ENCODE data around the gene SP5.

The SP5 gene

DNA sequence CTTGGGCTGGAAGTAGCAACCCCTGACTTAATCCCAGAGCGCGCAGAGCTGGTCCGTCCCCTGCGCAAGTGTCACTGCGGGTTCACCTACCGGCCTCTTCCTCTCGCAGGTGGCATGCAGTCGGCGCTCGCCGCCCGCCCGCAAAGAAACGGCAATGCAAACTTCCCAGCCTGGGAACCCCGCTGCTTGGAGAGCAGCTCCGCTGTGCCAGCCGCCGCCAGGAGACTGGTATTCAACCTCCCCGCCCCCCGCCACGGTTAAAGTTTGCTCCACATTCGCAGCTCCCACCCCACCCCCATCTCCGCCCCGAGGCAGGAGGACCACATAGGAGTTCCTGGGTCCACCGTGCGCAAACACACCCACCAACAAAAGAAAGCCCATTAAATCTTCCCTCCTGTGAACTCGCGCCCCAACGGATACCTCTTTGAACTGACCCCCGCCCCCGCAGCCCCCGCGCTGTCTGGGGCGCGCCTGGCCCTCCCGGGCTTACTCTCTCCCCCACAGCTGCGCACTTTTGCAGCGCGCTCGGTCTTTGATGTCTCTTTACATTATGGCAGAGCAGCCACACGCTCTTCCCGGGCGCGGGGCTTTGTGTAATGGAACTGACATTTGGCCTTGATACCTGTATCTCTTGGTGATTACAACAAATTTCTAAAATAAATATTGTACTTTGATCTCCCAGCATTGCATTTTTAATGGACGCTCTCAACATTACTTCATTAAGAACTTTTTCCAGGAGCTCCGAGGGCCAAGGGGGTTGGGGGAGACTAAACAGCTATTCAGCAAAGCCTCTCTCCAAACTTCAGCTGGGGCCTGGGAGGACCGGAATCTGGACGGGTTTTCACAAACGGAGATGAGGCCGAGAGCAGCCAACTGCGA is 3.1 kb upstream of the SP5 start:
- DNase-seq (ENCODE audit: low read depth), result no peak
- no peaks in the 10 kb centered on the region for H3K9me3 ChIP-seq (ENCODE audit: control insufficient read depth, low read length)
- no peak overlapping the region for H3K4me3 ChIP-seq (ENCODE audit: low read length)
- no peaks in the 10 kb centered on the region for H3K36me3 ChIP-seq (ENCODE audit: control insufficient read depth, insufficient read depth, low read length, severe bottlenecking)
- no peak overlapping the region for H3K9ac ChIP-seq (ENCODE audit: low read length)
- peaks cover 35% of the 10 kb centered on the region for H3K27me3 ChIP-seq (replicated peaks; ENCODE audit: control insufficient read depth, insufficient read depth, low read length)
- no peaks in the 10 kb centered on the region for H3K4me1 ChIP-seq (ENCODE audit: control insufficient read depth, insufficient read depth, low read length)

DNA sequence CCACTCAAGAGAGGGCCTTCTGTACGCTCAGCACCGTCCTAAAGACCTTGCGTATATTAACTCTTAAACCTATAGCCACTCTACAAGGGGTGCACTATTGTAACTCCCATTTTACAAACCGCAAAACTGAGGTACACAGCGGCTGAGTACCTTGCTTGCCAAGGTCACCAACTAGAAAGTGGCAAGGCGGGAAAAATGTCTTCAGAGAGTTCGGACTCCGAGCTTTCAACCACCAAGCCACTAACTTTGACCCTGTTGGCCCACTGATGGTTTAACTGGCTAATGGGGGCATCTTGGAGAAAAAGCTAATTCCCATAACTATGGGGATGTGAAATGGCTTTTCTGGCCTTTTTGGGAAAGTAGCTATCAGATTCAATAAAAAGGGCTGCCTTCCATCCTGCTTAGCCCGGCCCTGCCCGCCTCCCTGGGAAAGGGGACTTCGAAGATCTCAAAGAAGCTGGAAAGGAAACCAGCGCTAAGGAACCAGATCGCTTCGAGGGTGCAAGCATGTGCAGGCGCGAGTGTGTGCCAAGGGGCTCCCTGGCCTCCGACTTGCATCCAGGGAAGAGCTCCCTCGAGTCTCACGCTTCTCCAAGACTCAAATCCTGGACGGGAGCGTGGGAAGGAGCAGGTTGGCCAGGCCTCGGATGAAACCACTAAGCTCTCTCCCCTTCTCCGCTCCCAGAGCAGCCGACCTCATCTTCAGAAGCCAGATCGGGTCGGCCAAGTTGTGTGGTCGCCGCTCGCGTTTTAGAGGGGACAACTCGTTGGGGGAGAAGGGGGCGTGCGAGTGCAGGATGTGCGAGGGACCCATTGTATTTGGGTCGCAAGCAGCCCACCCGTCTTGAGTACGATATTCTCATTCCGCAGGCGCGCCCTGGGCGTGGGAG is 2.2 kb upstream of the SP5 start:
- no peak overlapping the region for H3K4me3 ChIP-seq (ENCODE audit: low read length)
- H3K27me3 ChIP-seq (replicated peaks; ENCODE audit: control insufficient read depth, insufficient read depth, low read length), result peaks cover 43% of the 10 kb centered on the region
- H3K4me1 ChIP-seq (ENCODE audit: control insufficient read depth, insufficient read depth, low read length), result no peaks in the 10 kb centered on the region
- DNase-seq (ENCODE audit: low read depth), result no peak
- no peaks in the 10 kb centered on the region for H3K36me3 ChIP-seq (ENCODE audit: control insufficient read depth, insufficient read depth, low read length, severe bottlenecking)
- H3K9me3 ChIP-seq (ENCODE audit: control insufficient read depth, low read length), result no peaks in the 10 kb centered on the region
- H3K9ac ChIP-seq (ENCODE audit: low read length), result no peak overlapping the region

DNA sequence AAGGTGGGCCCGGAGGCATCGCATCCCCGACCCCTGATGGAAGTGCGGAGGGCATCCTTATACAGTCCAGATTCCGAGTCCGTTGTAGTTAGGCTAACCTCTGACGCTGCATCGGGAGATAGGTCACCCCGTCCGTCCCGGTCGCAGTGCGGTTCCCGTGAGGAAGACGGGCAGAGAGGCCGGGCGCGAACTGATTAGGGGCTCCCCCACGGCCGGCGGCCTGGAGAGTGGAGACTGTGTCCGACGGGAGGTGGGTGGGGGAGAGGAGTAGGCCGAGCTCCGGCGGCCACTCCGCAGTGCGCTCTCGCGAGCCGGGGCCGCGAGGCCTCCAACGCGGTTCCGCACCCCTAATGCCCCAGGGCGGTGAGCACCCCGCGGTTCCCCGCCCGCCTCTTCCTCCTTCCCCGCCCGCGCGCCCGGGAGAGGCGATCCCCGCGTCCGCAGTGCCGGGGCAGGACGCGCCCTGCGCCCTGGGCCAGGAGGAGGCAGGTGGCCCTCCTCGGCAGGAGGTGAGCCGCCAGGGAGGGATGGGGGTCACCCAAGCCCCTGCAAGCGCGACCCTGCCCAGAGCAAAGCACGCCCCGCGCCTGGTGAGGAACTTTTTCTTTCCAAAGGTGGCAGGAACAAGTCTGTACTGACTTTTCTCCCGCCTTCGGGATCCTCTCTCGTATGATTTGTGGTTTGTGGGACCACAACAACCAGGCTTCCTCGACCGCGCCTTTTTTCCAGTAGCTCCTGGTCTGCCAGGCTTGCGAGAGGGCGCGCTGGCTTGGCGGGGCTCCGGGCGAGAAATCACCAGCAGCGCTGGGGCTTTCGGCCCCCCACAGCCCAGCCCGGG is 1.4 kb upstream of the SP5 start:
- Histone ChIP-seq H3K4me3 (ENCODE audit: low read length) (peak overlapping the region; percentile 76), H3K36me3 (ENCODE audit: control insufficient read depth, insufficient read depth, low read length, severe bottlenecking) (no peaks in the 10 kb centered on the region), H3K9me3 (ENCODE audit: control insufficient read depth, low read length) (no peaks in the 10 kb centered on the region), H3K4me1 (ENCODE audit: control insufficient read depth, insufficient read depth, low read length) (no peaks in the 10 kb centered on the region), H3K9ac (ENCODE audit: low read length) (no peak overlapping the region), H3K27me3 (replicated peaks; ENCODE audit: control insufficient read depth, insufficient read depth, low read length) (peaks cover 47% of the 10 kb centered on the region)
- no peak for DNase-seq (ENCODE audit: low read depth)

DNA sequence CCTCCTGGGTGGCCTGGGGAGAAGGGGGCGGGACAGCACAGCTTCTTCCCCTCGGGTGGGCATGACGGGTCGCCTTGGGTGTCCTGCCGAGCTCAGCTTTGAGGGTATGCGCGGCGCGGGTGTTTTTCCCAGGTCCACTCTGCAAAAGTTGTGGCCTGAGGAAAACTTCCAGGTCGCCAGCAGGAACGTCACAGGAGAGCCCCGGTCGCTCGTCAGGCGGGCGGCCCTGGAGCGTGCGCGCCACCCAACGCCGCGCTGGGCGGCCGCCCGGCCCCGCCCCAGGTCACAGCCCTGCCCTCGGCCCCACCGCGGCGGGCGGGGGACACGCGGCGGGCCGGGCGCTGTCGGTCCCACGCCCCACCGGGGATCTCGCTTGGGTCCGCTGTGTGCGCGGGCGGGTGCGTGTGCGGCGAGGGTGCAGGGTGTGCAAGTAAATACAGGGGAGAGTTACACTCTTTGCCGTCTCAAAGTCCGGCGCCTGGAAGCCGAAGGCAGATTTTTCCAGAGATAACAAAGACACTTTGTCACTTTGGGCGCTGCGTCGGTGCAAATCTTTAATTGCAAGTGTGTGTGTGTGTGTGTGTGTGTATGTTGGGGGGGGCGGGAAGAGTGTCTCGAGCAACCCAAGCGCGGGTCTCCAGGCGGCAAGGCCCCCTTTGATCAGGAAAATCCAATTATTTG is 616 bp upstream of the SP5 start:
- no peaks in the 10 kb centered on the region for H3K9me3 ChIP-seq (ENCODE audit: control insufficient read depth, low read length)
- no peaks in the 10 kb centered on the region for H3K36me3 ChIP-seq (ENCODE audit: control insufficient read depth, insufficient read depth, low read length, severe bottlenecking)
- peak overlapping the region; percentile 76 for H3K4me3 ChIP-seq (ENCODE audit: low read length)
- DNase-seq (ENCODE audit: low read depth), result peak; percentile 15
- peaks cover 47% of the 10 kb centered on the region for H3K27me3 ChIP-seq (replicated peaks; ENCODE audit: control insufficient read depth, insufficient read depth, low read length)
- no peak overlapping the region for H3K9ac ChIP-seq (ENCODE audit: low read length)
- H3K4me1 ChIP-seq (ENCODE audit: control insufficient read depth, insufficient read depth, low read length), result no peaks in the 10 kb centered on the region

DNA sequence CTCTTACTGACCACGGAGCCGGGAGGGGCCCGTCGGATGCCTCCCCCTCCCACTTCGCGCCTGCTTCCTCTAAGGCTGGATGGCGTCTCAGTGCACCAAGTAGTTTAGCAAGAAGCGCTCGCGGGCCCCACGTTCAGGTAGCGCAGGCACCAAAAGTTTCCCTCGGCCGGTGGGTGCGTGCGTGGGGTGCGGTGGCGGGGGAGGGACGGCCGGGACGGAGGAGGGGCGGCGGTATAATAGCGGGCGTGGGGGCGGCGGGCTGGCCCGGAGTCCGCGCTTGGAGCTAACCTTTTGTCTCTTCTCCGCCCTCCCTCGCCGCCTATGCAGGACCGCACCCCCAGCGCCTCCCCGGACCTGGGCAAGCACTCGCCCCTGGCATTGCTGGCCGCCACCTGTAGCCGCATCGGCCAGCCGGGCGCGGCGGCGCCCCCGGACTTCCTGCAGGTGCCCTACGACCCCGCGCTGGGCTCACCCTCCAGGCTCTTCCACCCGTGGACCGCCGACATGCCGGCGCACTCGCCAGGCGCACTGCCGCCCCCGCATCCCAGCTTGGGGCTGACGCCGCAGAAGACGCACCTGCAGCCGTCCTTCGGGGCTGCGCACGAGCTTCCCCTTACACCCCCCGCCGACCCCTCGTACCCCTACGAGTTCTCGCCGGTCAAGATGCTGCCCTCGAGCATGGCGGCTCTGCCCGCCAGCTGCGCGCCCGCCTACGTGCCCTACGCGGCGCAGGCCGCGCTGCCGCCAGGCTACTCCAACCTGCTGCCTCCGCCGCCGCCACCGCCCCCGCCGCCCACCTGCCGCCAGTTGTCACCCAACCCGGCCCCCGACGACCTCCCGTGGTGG is 1.0 kb downstream of the SP5 start:
- Histone ChIP-seq H3K4me3 (ENCODE audit: low read length) (peak overlapping the region; percentile 76), H3K4me1 (ENCODE audit: control insufficient read depth, insufficient read depth, low read length) (no peaks in the 10 kb centered on the region), H3K9ac (ENCODE audit: low read length) (no peak overlapping the region), H3K9me3 (ENCODE audit: control insufficient read depth, low read length) (no peaks in the 10 kb centered on the region), H3K27me3 (replicated peaks; ENCODE audit: control insufficient read depth, insufficient read depth, low read length) (peaks cover 43% of the 10 kb centered on the region), H3K36me3 (ENCODE audit: control insufficient read depth, insufficient read depth, low read length, severe bottlenecking) (no peaks in the 10 kb centered on the region)
- no peak for DNase-seq (ENCODE audit: low read depth)

DNA sequence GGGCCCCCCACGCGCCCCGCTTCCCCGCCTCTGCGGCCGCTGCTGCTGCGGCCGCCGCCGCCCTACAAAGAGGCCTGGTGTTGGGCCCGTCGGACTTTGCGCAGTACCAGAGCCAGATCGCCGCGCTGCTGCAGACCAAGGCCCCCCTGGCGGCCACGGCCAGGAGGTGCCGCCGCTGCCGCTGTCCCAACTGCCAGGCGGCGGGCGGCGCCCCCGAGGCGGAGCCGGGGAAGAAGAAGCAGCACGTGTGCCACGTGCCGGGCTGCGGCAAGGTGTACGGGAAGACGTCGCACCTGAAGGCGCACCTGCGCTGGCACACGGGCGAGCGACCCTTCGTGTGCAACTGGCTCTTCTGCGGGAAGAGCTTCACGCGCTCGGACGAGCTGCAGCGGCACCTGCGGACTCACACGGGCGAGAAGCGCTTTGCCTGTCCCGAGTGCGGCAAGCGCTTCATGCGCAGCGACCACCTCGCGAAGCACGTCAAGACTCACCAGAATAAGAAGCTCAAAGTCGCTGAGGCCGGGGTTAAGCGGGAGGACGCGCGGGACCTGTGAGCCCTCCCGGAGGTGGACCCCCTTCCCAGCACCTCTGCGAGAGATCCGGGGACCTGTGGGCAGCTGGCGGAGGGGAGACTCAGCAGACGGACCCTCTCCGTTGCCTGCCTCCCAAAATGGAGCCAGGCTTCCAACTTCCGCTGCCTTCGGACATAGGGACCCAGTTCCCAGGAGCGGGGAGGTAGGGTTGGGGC is 1.9 kb downstream of the SP5 start:
- peak; percentile 22 for DNase-seq (ENCODE audit: low read depth)
- Histone ChIP-seq H3K27me3 (replicated peaks; ENCODE audit: control insufficient read depth, insufficient read depth, low read length) (peaks cover 37% of the 10 kb centered on the region), H3K4me1 (ENCODE audit: control insufficient read depth, insufficient read depth, low read length) (no peaks in the 10 kb centered on the region), H3K36me3 (ENCODE audit: control insufficient read depth, insufficient read depth, low read length, severe bottlenecking) (no peaks in the 10 kb centered on the region), H3K9me3 (ENCODE audit: control insufficient read depth, low read length) (no peaks in the 10 kb centered on the region), H3K9ac (ENCODE audit: low read length) (no peak overlapping the region), H3K4me3 (ENCODE audit: low read length) (no peak overlapping the region)

DNA sequence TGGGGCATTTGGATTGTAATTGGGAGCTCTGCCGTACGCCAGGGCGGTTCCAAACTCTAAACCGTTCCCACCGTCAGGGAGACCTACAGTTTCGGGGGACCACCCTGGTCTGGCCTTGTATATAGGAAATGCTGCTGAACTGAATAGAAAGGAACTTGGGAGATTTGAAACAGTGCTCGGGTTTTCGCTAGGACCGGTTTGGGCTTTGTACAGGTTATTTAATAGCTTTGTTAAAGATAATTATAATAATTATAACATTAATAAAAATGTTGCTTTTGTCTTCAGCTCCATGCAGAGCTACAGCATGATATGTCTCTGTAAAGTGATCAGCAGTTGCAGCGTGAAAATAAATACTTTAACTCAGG is 2.4 kb downstream of the SP5 start:
- H3K9ac ChIP-seq (ENCODE audit: low read length), result no peak overlapping the region
- no peak for DNase-seq (ENCODE audit: low read depth)
- H3K27me3 ChIP-seq (replicated peaks; ENCODE audit: control insufficient read depth, insufficient read depth, low read length), result peaks cover 31% of the 10 kb centered on the region
- no peaks in the 10 kb centered on the region for H3K9me3 ChIP-seq (ENCODE audit: control insufficient read depth, low read length)
- H3K36me3 ChIP-seq (ENCODE audit: control insufficient read depth, insufficient read depth, low read length, severe bottlenecking), result no peaks in the 10 kb centered on the region
- H3K4me1 ChIP-seq (ENCODE audit: control insufficient read depth, insufficient read depth, low read length), result no peaks in the 10 kb centered on the region
- no peak overlapping the region for H3K4me3 ChIP-seq (ENCODE audit: low read length)

DNA sequence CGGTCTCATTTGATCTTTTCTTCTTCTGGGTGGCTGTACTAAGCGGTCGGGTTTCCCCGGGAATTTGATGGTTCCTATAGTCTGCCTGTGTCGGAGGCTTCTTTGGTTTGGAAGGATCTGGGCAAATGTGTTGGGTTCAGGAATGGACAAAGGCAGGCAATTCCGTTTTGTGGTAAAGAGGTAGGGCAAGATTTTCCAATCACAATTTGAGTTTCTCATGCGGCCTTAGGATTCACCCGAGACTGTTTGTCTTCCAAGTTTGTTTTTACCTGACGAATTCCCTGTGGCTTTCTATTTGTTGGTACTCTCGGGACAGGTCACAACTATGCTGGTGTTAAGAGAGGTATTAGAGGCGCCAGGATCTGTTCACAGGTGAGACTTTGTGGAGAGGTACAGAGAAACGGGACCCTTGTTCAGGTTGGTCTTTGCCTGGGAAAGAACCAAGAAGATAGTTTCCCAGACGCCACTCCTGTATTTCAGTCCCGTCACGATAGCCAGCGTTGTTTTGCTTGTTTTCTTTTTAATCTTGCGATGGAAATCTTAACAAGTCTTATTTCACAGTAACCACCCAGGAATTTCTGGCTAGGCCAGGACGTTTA is 3.0 kb downstream of the SP5 start:
- H3K27me3 ChIP-seq (replicated peaks; ENCODE audit: control insufficient read depth, insufficient read depth, low read length), result peaks cover 26% of the 10 kb centered on the region
- DNase-seq (ENCODE audit: low read depth), result no peak
- H3K9ac ChIP-seq (ENCODE audit: low read length), result no peak overlapping the region

DNA sequence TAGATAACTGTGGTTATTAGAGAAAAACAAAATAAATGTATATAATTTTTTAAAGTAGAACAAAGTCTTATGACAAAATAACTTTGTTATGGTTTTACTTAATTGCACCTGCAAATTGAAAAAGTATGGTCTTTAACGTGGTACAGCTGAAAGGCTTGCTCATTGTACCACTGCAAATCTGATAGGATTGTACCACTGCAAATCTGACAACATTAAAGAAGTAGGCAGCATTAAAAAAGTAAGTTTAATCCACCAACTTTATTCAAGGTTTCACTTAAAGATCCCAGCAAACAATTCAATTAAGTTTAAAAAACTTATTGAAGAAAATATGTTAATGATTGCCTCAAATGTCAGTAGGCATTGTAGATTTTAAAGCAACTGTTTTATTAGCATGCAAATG is 4.7 kb downstream of the SP5 start:
- peaks cover 14% of the 10 kb centered on the region for H3K27me3 ChIP-seq (replicated peaks; ENCODE audit: control insufficient read depth, insufficient read depth, low read length)

More for the DNA sequence above, 3.0 kb downstream of the SP5 start:
- no peaks in the 10 kb centered on the region for H3K4me1 ChIP-seq (ENCODE audit: control insufficient read depth, insufficient read depth, low read length)
- H3K9me3 ChIP-seq (ENCODE audit: control insufficient read depth, low read length), result no peaks in the 10 kb centered on the region
- H3K4me3 ChIP-seq (ENCODE audit: low read length), result no peak overlapping the region
- H3K36me3 ChIP-seq (ENCODE audit: control insufficient read depth, insufficient read depth, low read length, severe bottlenecking), result no peaks in the 10 kb centered on the region

More for the DNA sequence above, 4.7 kb downstream of the SP5 start:
- Histone ChIP-seq H3K36me3 (ENCODE audit: control insufficient read depth, insufficient read depth, low read length, severe bottlenecking) (no peaks in the 10 kb centered on the region), H3K4me1 (ENCODE audit: control insufficient read depth, insufficient read depth, low read length) (no peaks in the 10 kb centered on the region), H3K9ac (ENCODE audit: low read length) (no peak overlapping the region), H3K4me3 (ENCODE audit: low read length) (no peak overlapping the region), H3K9me3 (ENCODE audit: control insufficient read depth, low read length) (no peaks in the 10 kb centered on the region)
- no peak for DNase-seq (ENCODE audit: low read depth)
